GM10266 (cell line): ENCODE results near the gene HAUS1.
A peak's percentile ranks its signal among the peaks of the same experiment; 100 is the strongest.

ENCODE experiments used
- DNase-seq: peaks from one replicate; pipeline ENCODE4 v3.0.0; 2012; ENCODE audit errors: extremely low spot score
- CTCF ChIP-seq: IDR thresholded peaks from 2 replicates; pipeline ENCODE4 v1.5.1; 2012; ENCODE audit warnings: mild to moderate bottlenecking, low read depth; ENCODE audit not compliant: control insufficient read depth, insufficient read depth; ENCODE audit errors: missing control alignments

The HAUS1 gene

GRCh38 chr18:46104128-46104911 is at the start of gene HAUS1:
HAUS1 (plus strand) TSS chr18:46104385; CDS start chr18:46104412, 27 bp downstream.
- TF ChIP-seq CTCF: no peak
- peak; percentile 77 for DNase-seq

- peak; percentile 41 for DNase-seq
- TF ChIP-seq CTCF: no peak
Measured at GRCh38 chr18:46054956-46055837, 49.0 kb upstream of the HAUS1 start.

GRCh38 chr18:46055838-46056230 is 48.4 kb upstream of the HAUS1 start:
- no peak for DNase-seq
- no peak for TF ChIP-seq CTCF

- DNase-seq: no peak
- TF ChIP-seq CTCF: no peak
Measured at GRCh38 chr18:46060359-46060841, 43.8 kb upstream of the HAUS1 start.

- no peak for DNase-seq
- no peak for TF ChIP-seq CTCF
Measured at GRCh38 chr18:46061387-46061786, 42.8 kb upstream of the HAUS1 start.

- no peak for DNase-seq
- TF ChIP-seq CTCF: no peak
Measured at GRCh38 chr18:46061796-46062195, 42.4 kb upstream of the HAUS1 start.
